IMR-90 (cell line): ENCODE results near the gene CSKMT.

Experiments used
- CEBPB ChIP-seq: IDR thresholded peaks from 2 replicates; pipeline ENCODE4 v1.6.1; 2012; ENCODE audit warnings: low read depth, low read length, improper control_type of control experiment
- CTCF ChIP-seq: conservative IDR thresholded peaks from 2 replicates; pipeline ENCODE4 v1.5.1; 2012; ENCODE audit warnings: mild to moderate bottlenecking, low read depth, low read length, improper control_type of control experiment

GRCh38 chr11:62652161-62653006 lies 12.7 kb upstream of the CSKMT start:
- TF ChIP-seq CEBPB (no peak), CTCF (no peak)
